Liver (tissue), 9 donors: Measurements from ENCODE around the gene ZNF687. TPM values are rescaled to one million over a fixed set of nuclear protein-coding genes. Genes with fewer than 3 reads are reported as not detected.

Source experiments
- DNase-seq: peaks from one replicate; pipeline ENCODE4 v3.0.0-alpha.2; 2017; ENCODE audit warnings: low spot score
- H3K27ac ChIP-seq, 2 donors: one replicate each; pipeline ENCODE4 v1.7.0; 2013; ENCODE audit warnings: inconsistent platforms in 2 of 2, low read length in 2 of 2, control low read depth in 1 of 2, low read depth in 1 of 2, mild to moderate bottlenecking in 1 of 2
- H3K27me3 ChIP-seq, 4 donors: one replicate each; pipeline versions ENCODE4 v1.6.1 to v1.7.0; 2013; ENCODE audit warnings: low read length in 3 of 4, inconsistent platforms in 1 of 4, mild to moderate bottlenecking in 1 of 4, moderate library complexity in 1 of 4; ENCODE audit not compliant: control insufficient read depth in 4 of 4, insufficient read depth in 4 of 4
- H3K36me3 ChIP-seq, 4 donors: one replicate each; pipeline versions ENCODE4 v1.6.1 to v1.7.0; 2013; ENCODE audit warnings: low read length in 3 of 4, mild to moderate bottlenecking in 3 of 4, low read depth in 1 of 4, moderate library complexity in 1 of 4; ENCODE audit not compliant: control insufficient read depth in 4 of 4, insufficient read depth in 3 of 4
- H3K4me1 ChIP-seq, 4 donors: one replicate each; pipeline versions ENCODE4 v1.6.1 to v1.7.0; 2013; ENCODE audit warnings: low read length in 3 of 4, mild to moderate bottlenecking in 3 of 4, moderate library complexity in 1 of 4; ENCODE audit not compliant: control insufficient read depth in 4 of 4, insufficient read depth in 4 of 4
- H3K4me3 ChIP-seq, 3 donors: one replicate each; pipeline versions ENCODE4 v1.6.1 to v1.7.0; 2013; ENCODE audit warnings: low read length in 3 of 3, control low read depth in 1 of 3, low read depth in 1 of 3, mild to moderate bottlenecking in 1 of 3
- H3K9ac ChIP-seq, 2 donors: one replicate each; pipeline ENCODE4 v1.7.0; 2013; ENCODE audit warnings: low read length in 2 of 2, mild to moderate bottlenecking in 2 of 2, moderate library complexity in 2 of 2, control low read depth in 1 of 2, low read depth in 1 of 2
- H3K9me3 ChIP-seq, 4 donors: one replicate each; pipeline versions ENCODE4 v1.6.1 to v1.7.0; 2013; ENCODE audit warnings: low read length in 3 of 4; ENCODE audit not compliant: control insufficient read depth in 4 of 4
- EGR1 ChIP-seq, 2 donors: IDR thresholded peaks; 2 replicates each; pipeline ENCODE4 v1.6.1; 2016 to 2018; ENCODE audit warnings: antibody characterized with exemption in 2 of 2, low read depth in 2 of 2
- FOXA1 ChIP-seq: IDR thresholded peaks from 2 replicates; pipeline ENCODE4 v1.6.1; 2016; ENCODE audit warnings: antibody characterized with exemption
- FOXA2 ChIP-seq: IDR thresholded peaks from 2 replicates; pipeline ENCODE4 v1.6.1; 2016; ENCODE audit warnings: antibody characterized with exemption
- HNF4A ChIP-seq, 2 donors: conservative IDR thresholded peaks; 2 replicates each; pipeline ENCODE4 v1.6.1; 2016; ENCODE audit warnings: antibody characterized with exemption in 2 of 2, mild to moderate bottlenecking in 2 of 2
- JUND ChIP-seq, 2 donors: IDR thresholded peaks; 2 replicates each; pipeline ENCODE4 v1.6.1; 2016; ENCODE audit warnings: antibody characterized with exemption in 2 of 2
- NR2F2 ChIP-seq: IDR thresholded peaks from 2 replicates; pipeline ENCODE4 v1.6.1; 2016; ENCODE audit warnings: antibody characterized with exemption
- RAD21 ChIP-seq, 2 donors: IDR thresholded peaks; 2 replicates each; pipeline ENCODE4 v1.6.1; 2016; ENCODE audit warnings: antibody characterized with exemption in 2 of 2, mild to moderate bottlenecking in 2 of 2
- RXRA ChIP-seq, 2 donors: IDR thresholded peaks; 2 replicates each; pipeline ENCODE4 v1.6.1; 2017 to 2018; ENCODE audit warnings: antibody characterized with exemption in 2 of 2, mild to moderate bottlenecking in 1 of 2
- SP1 ChIP-seq: IDR thresholded peaks from 2 replicates; pipeline ENCODE4 v1.6.1; 2018; ENCODE audit warnings: antibody characterized with exemption, mild to moderate bottlenecking
- YY1 ChIP-seq: IDR thresholded peaks from 2 replicates; pipeline ENCODE4 v1.6.1; 2016; ENCODE audit warnings: antibody characterized with exemption, mild to moderate bottlenecking
- WGBS: extraction: QIAGEN DNeasy Blood & Tissue Kit; methylation state at CpG from one replicate; pipeline ENCODE4 v1.1.7; 2013; 5-methylcytosine and 5-hydroxymethylcytosine counted together
- polyA plus RNA-seq, 2 donors: library from polyadenylated mRNA; stranded (reverse) in 1 of 2; unstranded in 1 of 2; fragments of 200-250 nt in 1 of 2; fragments of >200 nt in 1 of 2; fragmentation: Nextera tagmentation in 1 of 2; extraction: Ambion mirVana in 1 of 2; gene quantifications; one replicate each; pipeline versions ENCODE4 v1.2.1 to v1.2.3, GENCODE V29; 2013 to 2015
- total RNA-seq, 2 donors: library from RNA; depleted of rRNA; stranded (reverse); fragments of >200 nt; gene quantifications; one replicate each; pipeline ENCODE4 v1.2.3, GENCODE V29; 2014
- TF ChIP-seq, protein P1 (sequence below): IDR thresholded peaks from 2 replicates; pipeline ENCODE4 v1.6.1; 2016; ENCODE audit warnings: antibody characterized with exemption
- TF ChIP-seq, protein P2 (sequence below): fragments of 150-350 bp; IDR thresholded peaks from 2 replicates; pipeline ENCODE4 v1.5.1; 2017; ENCODE audit warnings: improper control_type of control experiment, low read depth, low read length; ENCODE audit not compliant: missing input control
- TF ChIP-seq, protein P3 (sequence below): IDR thresholded peaks from 2 replicates; pipeline ENCODE4 v1.6.1; 2016; ENCODE audit warnings: antibody characterized with exemption
- TF ChIP-seq, protein P4 (sequence below): IDR thresholded peaks from 2 replicates; pipeline ENCODE4 v1.6.1; 2016; ENCODE audit warnings: antibody characterized with exemption
- donor health status: healthy.
- donor health status: healthy.
- donor health status: healthy.
- donor health status: healthy.
- donor health status: healthy.

ZNF687 gene
- total and polyA plus RNA-seq, 4 donors: 2.7 to 9.7 (median 7.9) TPM

DNA sequence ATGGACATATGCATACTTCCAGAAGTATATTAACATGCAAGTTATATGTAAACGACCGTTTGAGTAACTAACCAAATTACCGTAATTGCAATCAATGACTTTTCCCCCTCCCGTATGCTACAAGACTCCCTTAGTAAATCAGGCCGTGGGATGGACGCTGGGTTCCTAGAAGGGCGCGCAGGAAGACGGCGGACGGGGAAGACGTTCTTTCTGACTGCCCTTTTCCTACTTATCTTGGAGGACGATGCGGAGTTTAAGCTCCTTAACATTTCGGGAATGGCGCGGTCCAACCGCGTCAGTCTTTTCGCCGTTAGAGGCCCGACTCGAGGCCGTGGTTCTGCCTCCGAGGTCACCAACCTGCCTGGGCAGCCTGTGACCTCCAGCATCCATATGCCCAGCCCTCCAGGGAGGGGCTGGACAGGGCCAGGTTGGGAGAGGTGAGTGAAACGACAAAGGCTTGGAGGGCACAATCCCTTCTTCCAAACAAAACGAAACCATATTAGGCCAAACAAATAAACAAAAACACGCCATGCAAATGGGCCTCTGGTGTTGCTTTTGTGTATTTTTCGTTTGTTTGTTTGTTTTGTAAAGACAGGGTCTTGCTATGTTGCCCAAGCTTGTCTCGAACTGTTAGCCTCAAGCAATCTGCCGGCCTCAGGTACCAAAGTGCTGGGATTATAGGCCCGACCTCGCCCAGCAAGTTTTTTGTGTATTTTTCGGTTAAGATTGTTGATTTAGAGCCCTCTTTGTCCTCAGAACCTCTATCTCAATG, 46.0 kb downstream of the ZNF687 start:
- Histone ChIP-seq H3K4me1 (peaks cover 0 to 30% (median 20%) of the 10 kb centered on the region in 4 donors), H3K9ac (peak overlapping the region; percentile 70 to 73), H3K9me3 (no peaks in the 10 kb centered on the region), H3K36me3 (peaks cover 0 to 6% (median 2%) of the 10 kb centered on the region in 4 donors), H3K4me3 (peak overlapping the region; percentile 71 to 90 (median 88)), H3K27ac (peak overlapping the region; percentile 65 to 85), H3K27me3 (no peaks in the 10 kb centered on the region)
- 18% methylated on average over 34 of the region's 34 CpGs for WGBS
- no peak for TF ChIP-seq RAD21 (IDR thresholded peaks at IDR 0.05)
- TF ChIP-seq RXRA (IDR thresholded peaks at IDR 0.05): peak in 1 of 2 donors; percentile 65
- TF ChIP-seq, protein P1, sequence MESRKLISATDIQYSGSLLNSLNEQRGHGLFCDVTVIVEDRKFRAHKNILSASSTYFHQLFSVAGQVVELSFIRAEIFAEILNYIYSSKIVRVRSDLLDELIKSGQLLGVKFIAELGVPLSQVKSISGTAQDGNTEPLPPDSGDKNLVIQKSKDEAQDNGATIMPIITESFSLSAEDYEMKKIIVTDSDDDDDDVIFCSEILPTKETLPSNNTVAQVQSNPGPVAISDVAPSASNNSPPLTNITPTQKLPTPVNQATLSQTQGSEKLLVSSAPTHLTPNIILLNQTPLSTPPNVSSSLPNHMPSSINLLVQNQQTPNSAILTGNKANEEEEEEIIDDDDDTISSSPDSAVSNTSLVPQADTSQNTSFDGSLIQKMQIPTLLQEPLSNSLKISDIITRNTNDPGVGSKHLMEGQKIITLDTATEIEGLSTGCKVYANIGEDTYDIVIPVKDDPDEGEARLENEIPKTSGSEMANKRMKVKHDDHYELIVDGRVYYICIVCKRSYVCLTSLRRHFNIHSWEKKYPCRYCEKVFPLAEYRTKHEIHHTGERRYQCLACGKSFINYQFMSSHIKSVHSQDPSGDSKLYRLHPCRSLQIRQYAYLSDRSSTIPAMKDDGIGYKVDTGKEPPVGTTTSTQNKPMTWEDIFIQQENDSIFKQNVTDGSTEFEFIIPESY: peak; percentile 32
- TF ChIP-seq NR2F2: peak; percentile 58
- TF ChIP-seq YY1: peak; percentile 62
- TF ChIP-seq, protein P2, sequence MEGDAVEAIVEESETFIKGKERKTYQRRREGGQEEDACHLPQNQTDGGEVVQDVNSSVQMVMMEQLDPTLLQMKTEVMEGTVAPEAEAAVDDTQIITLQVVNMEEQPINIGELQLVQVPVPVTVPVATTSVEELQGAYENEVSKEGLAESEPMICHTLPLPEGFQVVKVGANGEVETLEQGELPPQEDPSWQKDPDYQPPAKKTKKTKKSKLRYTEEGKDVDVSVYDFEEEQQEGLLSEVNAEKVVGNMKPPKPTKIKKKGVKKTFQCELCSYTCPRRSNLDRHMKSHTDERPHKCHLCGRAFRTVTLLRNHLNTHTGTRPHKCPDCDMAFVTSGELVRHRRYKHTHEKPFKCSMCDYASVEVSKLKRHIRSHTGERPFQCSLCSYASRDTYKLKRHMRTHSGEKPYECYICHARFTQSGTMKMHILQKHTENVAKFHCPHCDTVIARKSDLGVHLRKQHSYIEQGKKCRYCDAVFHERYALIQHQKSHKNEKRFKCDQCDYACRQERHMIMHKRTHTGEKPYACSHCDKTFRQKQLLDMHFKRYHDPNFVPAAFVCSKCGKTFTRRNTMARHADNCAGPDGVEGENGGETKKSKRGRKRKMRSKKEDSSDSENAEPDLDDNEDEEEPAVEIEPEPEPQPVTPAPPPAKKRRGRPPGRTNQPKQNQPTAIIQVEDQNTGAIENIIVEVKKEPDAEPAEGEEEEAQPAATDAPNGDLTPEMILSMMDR: no peak
- TF ChIP-seq, protein P3, sequence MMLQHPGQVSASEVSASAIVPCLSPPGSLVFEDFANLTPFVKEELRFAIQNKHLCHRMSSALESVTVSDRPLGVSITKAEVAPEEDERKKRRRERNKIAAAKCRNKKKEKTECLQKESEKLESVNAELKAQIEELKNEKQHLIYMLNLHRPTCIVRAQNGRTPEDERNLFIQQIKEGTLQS: no peak
- TF ChIP-seq, protein P4, sequence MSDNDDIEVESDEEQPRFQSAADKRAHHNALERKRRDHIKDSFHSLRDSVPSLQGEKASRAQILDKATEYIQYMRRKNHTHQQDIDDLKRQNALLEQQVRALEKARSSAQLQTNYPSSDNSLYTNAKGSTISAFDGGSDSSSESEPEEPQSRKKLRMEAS: no peak
- no peak for TF ChIP-seq JUND (IDR thresholded peaks at IDR 0.05)
- peak; percentile 54 for DNase-seq

DNA sequence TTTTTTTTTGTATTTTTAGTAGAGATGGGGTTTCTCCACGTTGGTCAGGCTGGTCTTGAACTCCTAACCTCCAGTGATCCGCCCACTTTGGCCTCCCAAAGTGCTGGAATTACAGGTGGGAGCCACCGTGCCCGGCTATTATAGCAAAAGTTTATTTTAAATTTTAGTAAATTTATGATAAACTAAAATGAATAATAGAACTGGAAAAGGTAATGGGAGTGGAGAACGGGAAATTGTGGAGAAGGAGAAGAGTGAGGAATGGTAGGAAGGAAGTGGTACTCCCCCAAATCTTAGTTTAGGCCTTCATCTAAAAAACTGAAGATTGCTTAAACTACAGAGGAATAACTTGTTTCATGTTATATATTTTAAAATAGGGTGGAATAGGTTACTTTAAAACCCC, 52.7 kb downstream of the ZNF687 start:
- no peaks in the 10 kb centered on the region for H3K4me1 ChIP-seq
- no peaks in the 10 kb centered on the region for H3K36me3 ChIP-seq
- H3K4me3 ChIP-seq: no peak overlapping the region
- no peak for DNase-seq
- no peak overlapping the region for H3K27ac ChIP-seq
- TF ChIP-seq JUND (IDR thresholded peaks at IDR 0.05) (no peak), NR2F2 (no peak), YY1 (no peak), HNF4A (conservative IDR thresholded peaks at IDR 0.05) (no peak), FOXA1 (no peak), FOXA2 (no peak), EGR1 (IDR thresholded peaks at IDR 0.05; ENCODE audit: low read depth in 2 of 2) (no peak), SP1 (no peak), RAD21 (IDR thresholded peaks at IDR 0.05) (no peak)
- TF ChIP-seq, protein P2: no peak
- H3K9ac ChIP-seq: no peak overlapping the region
- WGBS: 88% methylated on average over 5 of the region's 5 CpGs
- no peaks in the 10 kb centered on the region for H3K9me3 ChIP-seq
- H3K27me3 ChIP-seq: no peaks in the 10 kb centered on the region
